Measurements from ENCODE around the gene CCDC15.
"Not testable (repeated sequence)": the region's sequence is repeated elsewhere in the genome, so short reads cannot be mapped to it uniquely, and the experiment has no call there.

The CCDC15 gene

DNA sequence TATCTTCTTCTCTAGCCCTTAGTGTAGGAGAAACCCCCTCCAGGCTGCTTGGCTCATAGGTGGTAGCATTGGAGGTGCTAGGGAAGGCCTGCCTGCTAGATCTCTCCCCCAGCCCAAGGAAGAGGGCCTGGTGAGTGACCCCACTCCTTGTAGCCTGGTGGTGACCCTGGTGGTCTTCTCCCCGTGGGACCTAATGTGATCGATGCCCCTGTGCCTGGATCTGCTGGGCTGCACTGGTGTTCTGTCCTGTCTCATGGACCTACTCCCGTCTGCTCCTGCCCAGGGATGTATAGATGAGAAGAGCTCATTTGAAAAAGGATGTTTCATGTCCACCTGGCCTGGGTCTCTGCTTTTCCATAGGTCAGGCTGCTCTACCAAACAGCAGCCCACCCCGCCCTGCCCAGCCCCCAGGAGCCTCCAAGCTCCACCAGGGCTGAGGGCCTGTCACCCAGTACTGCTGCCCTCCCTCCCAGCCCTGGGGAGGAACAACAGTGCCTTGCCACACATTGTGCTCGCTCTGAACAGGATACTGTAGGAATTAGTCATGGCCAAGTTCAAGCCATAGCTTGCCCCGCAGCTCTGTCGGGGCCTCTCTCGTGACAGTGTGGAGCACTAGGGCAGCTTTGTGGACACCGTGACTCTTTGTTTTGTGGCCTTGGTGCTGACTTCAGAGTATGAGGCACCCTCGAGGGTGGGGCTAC lies 128.8 kb downstream of the CCDC15 start:
- FAIRE-seq (no peak), DNase-seq (ENCODE audit: insufficient read length, low spot score) (no peak)
- TF ChIP-seq PAX5 (IDR thresholded peaks at IDR 0.05; ENCODE audit: insufficient read depth, low read length, severe bottlenecking) (no peak), POU2F2 (IDR thresholded peaks at IDR 0.05; ENCODE audit: low read depth, low read length) (no peak), SPI1 (IDR thresholded peaks at IDR 0.05; ENCODE audit: low read depth, low read length) (no peak), POLR2AphosphoS5 (IDR thresholded peaks at IDR 0.05; ENCODE audit: low read depth, low read length) (no peak), TAF1 (IDR thresholded peaks at IDR 0.05; ENCODE audit: low read depth, low read length) (no peak), POLR2A (IDR thresholded peaks at IDR 0.05; ENCODE audit: low read depth, low read length) (no peak)

DNA sequence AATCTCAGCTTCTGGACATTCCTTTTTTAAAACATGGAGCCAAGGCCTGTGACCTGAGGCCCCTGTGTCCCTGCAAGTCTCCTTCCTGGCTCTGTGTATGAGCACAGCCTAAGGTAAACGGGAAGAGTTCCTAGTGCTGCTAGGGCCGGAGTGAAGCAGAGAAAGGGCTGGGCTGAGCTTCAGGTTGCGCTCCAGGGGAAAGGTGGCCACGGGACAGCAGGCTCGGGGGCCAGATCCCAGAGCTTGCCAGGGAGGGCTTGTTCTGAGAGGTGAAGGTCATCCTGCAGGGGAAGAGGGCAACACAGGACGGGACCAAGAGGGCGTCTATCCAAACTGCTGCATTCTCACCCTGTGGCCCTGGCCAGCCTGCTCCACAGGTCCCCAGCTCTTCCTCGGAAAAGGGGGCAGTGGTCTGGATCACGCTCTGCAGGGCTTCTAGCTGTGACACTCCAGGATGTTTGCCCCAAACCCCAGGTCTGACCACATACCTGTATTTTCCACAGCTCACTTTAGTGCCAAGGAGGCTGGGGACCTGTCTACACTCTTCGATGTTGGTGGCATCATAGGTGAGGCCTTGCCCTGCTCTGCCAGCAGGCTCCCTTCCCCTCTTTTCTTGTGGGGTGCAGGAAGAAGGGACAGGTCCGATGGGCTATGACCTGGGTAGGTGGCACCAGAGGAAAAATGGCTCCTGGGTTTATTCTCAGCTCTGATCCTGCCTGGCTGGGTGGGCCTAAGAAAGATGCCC lies 129.5 kb downstream of the CCDC15 start:
- no peak for FAIRE-seq
- no peak for TF ChIP-seq SPI1 (IDR thresholded peaks at IDR 0.05; ENCODE audit: low read depth, low read length)
- DNase-seq (ENCODE audit: insufficient read length, low spot score), result no peak

DNA sequence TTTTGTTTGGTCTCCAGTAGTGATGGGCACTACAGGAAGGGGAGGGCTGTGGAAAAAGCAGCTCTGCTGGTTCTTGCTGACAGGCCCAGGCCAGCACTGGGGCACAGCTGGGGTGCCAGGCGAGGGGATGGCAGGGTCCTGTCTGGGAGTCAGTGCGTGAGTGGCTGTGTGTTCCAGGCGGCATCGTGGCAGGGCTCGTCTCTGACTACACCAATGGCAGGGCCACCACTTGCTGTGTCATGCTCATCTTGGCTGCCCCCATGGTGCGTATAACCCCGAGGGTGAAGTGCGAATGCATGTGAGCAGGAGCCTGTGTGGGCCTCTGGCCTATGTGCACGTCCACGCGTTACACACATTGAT lies 130.0 kb downstream of the CCDC15 start:
- DNase-seq (ENCODE audit: insufficient read length, low spot score), result no peak
- FAIRE-seq, result no peak
- TF ChIP-seq PAX5 (IDR thresholded peaks at IDR 0.05; ENCODE audit: insufficient read depth, low read length, severe bottlenecking), result no peak

DNA sequence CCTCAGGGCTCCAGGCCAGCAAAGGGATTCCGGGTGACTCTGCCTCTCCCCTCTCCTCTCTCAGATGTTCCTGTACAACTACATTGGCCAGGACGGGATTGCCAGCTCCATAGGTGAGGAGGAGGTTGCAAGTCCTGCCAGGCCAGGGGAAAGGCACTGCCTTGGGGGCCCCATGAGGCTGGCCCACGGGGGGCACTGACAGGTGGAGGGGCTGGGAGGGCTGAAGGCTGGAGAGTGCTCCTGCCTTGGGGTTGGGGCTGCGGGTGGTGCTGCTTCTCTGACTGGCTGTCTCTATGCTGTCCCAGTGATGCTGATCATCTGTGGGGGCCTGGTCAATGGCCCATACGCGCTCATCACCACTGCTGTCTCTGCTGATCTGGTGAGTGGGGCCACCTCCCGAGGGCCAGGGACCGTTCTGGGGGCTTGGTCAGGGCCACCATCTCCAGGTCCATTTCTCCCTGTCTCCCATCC lies 130.8 kb downstream of the CCDC15 start:
- FAIRE-seq, result no peak
- no peak for DNase-seq (ENCODE audit: insufficient read length, low spot score)
- no peak for TF ChIP-seq TAF1 (IDR thresholded peaks at IDR 0.05; ENCODE audit: low read depth, low read length)
- no peak for TF ChIP-seq POLR2A (IDR thresholded peaks at IDR 0.05; ENCODE audit: low read depth, low read length)
- TF ChIP-seq POLR2AphosphoS5 (IDR thresholded peaks at IDR 0.05; ENCODE audit: low read depth, low read length), result no peak
- no peak for TF ChIP-seq POU2F2 (IDR thresholded peaks at IDR 0.05; ENCODE audit: low read depth, low read length)
- TF ChIP-seq SPI1 (IDR thresholded peaks at IDR 0.05; ENCODE audit: low read depth, low read length), result no peak
- TF ChIP-seq PAX5 (IDR thresholded peaks at IDR 0.05; ENCODE audit: insufficient read depth, low read length, severe bottlenecking), result no peak

DNA sequence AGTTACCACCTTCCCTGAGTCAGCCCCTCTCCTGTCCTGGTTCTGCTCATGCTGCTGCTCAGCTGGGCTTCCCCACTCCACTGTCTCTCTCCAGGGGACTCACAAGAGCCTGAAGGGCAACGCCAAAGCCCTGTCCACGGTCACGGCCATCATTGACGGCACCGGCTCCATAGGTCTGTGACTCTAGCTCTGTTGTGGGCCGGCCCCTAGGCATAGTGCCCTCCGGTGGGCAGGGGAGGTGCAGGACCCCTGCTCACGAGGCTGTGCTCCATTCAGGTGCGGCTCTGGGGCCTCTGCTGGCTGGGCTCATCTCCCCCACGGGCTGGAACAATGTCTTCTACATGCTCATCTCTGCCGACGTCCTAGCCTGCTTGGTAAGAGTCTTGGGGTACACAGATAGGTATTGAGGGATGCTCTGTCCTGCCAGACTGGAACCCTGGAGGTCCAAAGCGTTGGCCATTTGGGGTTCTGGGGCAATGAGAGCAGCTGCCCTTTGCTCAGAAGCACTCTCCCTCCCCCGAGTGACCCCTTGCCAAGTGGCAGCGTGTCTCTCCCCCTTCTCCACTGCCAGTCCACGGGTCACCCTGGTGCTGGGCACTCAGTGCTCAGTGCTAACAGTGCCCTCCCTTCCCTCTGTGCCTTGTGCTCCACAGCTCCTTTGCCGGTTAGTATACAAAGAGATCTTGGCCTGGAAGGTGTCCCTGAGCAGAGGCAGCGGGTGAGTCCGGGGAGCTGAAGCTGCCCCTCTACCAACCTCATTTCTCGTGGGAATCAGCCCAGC lies 131.5 kb downstream of the CCDC15 start:
- TF ChIP-seq POLR2A (IDR thresholded peaks at IDR 0.05; ENCODE audit: low read depth, low read length) (no peak), PAX5 (IDR thresholded peaks at IDR 0.05; ENCODE audit: insufficient read depth, low read length, severe bottlenecking) (no peak), TAF1 (IDR thresholded peaks at IDR 0.05; ENCODE audit: low read depth, low read length) (no peak), POU2F2 (IDR thresholded peaks at IDR 0.05; ENCODE audit: low read depth, low read length) (no peak), SPI1 (IDR thresholded peaks at IDR 0.05; ENCODE audit: low read depth, low read length) (no peak), POLR2AphosphoS5 (IDR thresholded peaks at IDR 0.05; ENCODE audit: low read depth, low read length) (no peak)
- DNase-seq (ENCODE audit: insufficient read length, low spot score), result no peak
- no peak for FAIRE-seq

DNA sequence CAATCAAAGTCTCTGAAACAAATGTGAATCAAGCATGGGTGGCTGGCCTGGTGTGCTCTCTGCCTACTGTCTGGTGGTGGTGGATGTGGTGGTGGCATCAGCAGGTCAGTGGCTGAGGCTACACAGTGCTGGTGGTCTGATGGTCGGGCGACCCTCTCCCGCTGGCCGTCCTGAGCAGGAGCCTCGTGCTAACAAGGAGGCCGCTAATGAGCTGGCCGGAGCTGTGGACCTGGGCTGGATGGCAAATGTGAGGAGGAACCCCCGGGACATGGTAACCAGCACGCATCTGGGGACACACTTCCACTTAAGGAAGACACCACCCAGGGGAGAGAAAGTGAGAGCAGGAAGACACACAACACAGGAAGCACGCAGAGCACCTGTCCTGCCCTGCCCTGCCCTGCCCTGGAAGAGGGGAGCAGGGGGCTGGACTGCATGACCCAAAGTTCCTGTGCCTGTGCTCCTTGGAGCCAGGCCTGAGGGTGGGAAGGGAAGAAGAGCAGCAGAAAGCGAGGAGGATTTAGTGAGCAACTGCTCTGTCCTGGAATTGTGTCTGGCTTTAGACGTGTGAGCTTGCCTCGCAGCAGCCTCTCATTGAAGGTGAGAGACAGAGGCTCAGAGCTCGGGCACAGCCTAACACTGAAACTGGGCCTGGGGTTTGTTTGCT lies 132.8 kb downstream of the CCDC15 start:
- DNase-seq (ENCODE audit: insufficient read length, low spot score) (no peak), FAIRE-seq (no peak)
- TF ChIP-seq SPI1 (IDR thresholded peaks at IDR 0.05; ENCODE audit: low read depth, low read length) (no peak), POLR2AphosphoS5 (IDR thresholded peaks at IDR 0.05; ENCODE audit: low read depth, low read length) (no peak), PAX5 (IDR thresholded peaks at IDR 0.05; ENCODE audit: insufficient read depth, low read length, severe bottlenecking) (no peak), POLR2A (IDR thresholded peaks at IDR 0.05; ENCODE audit: low read depth, low read length) (no peak), POU2F2 (IDR thresholded peaks at IDR 0.05; ENCODE audit: low read depth, low read length) (no peak), TAF1 (IDR thresholded peaks at IDR 0.05; ENCODE audit: low read depth, low read length) (no peak)

DNA sequence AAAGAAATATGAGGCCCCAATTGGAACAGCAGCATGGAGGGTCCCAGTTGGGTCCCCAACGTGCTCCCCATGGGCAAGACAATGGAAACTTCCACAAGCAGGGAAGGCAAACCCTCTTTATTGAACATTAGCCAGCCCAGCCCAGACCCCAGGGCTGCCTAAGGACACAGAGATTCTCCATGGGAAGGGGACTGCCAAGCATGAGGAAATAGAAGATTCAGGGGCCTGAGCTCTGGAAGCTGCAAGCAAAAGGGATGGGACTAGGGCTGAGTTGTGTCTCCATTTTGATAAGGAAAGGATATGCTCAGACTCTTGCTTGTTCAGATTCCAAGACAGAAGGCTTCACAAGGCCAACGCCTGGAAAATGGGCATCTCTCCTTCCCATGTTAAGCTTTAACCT lies 134.1 kb downstream of the CCDC15 start:
- no peak for TF ChIP-seq TAF1 (IDR thresholded peaks at IDR 0.05; ENCODE audit: low read depth, low read length)
- no peak for TF ChIP-seq SPI1 (IDR thresholded peaks at IDR 0.05; ENCODE audit: low read depth, low read length)
- FAIRE-seq (no peak), DNase-seq (ENCODE audit: insufficient read length, low spot score) (no peak)

DNA sequence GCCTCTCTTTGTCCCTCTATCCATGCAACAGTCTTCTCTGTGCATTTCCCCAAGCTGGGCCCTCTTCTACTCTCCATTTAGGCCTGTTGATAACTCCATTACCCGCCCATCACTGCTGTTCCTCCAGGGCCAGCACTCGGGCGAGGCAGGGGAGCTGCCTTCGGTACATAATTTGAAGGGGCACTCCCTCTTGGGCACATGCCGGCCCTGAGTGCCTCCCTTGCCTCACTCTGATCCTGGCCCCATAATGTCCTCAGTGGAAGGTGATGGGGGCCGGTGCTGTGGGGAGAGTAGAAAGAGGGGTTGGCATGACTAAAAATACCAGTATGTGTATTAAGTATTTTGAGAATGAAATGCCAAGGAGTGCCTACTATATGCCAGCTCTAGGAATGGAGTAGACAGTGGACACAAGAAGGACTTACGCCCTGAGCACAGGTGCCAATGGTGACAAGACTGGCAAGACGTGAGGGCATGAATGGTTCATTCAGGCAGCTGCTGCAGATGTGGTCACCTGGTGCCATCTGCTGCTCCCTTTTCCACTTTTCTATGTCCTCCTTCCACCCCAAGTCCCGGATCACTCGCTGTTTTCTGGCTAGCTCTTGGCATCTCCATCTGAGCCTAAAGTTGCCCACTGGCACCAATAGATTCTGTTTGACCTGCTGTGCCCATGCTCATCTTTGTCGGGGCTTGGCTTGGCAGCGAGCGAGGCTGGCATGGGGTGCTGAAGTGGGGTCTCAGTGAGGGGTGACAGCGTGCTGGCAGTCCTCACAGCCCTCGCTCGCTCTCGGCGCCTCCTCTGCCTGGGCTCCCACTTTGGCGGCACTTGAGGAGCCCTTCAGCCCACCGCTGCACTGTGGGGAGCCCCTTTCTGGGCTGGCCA lies 134.8 kb downstream of the CCDC15 start:
- FAIRE-seq (no peak), DNase-seq (ENCODE audit: insufficient read length, low spot score) (no peak)
- no peak for TF ChIP-seq SPI1 (IDR thresholded peaks at IDR 0.05; ENCODE audit: low read depth, low read length)
- TF ChIP-seq POU2F2 (IDR thresholded peaks at IDR 0.05; ENCODE audit: low read depth, low read length), result no peak
- no peak for TF ChIP-seq POLR2AphosphoS5 (IDR thresholded peaks at IDR 0.05; ENCODE audit: low read depth, low read length)

DNA sequence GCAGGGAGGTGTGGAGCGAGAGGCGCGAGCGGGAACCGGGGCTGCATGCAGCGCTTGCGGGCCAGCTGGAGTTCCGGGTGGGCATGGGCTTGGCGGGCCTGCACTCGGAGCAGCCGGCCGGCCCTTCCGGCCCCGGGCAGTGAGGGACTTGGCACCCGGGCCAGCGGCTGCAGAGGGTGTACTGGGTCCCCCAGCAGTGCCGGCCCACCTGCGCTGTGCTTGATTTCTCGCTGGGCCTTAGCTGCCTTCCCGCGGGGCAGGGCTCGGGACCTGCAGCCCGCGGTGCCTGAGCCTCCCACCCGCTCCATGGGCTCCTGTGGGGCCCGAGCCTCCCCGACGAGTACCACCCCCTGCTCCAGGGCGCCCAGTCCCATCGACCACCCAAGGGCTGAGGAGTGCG lies 135.5 kb downstream of the CCDC15 start:
- not testable (repeated sequence) for FAIRE-seq; DNase-seq (ENCODE audit: insufficient read length, low spot score)

DNA sequence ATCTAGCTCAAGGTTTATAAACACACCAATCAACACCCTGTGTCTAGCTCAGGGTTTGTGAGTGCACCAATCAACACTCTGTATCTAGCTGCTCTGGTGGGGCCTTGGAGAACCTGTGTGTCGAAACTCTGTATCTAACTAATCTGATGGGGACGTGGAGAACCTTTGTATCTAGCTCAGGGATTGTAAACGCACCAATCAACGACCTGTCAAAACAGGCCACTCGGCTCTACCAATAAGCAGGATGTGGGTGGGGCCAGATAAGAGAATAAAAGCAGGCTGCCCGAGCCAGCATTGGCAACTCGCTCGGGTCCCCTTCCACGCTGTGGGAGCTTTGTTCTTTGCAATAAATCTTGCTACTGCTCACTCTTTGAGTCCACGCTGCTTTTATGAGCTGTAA lies 136.1 kb downstream of the CCDC15 start:
- not testable (repeated sequence) for DNase-seq (ENCODE audit: insufficient read length, low spot score); FAIRE-seq

Data from GM12891 (cell line).